WTC11 (cell line): ENCODE data around the gene TNP1. TPM values are rescaled to one million over a fixed set of nuclear protein-coding genes. Genes with fewer than 3 reads are reported as not detected.

Experiments
- ATAC-seq: fragments of 200-7000 bp; cut with Tn5 transposase; 2 replicates; pipeline ENCODE4 v1.10.0; 2021; ENCODE audit warnings: mild to moderate bottlenecking, moderate library complexity
- CTCF ChIA-PET: fragments of 300-600 bp; sonication (Branson Sonifier 250); formaldehyde crosslinking; loops from one replicate; lab custom pipeline; 2021; ENCODE audit warnings: antibody characterized with exemption; lab: Charles Lee
- POLR2A ChIA-PET: fragments of 350-600 bp; sonication (Branson Sonifier 250); formaldehyde crosslinking; loops from one replicate; lab custom pipeline; 2021; ENCODE audit warnings: antibody characterized with exemption; lab: Charles Lee
- DNase-seq: peaks from one replicate; pipeline ENCODE4 v3.0.0; 2021; ENCODE audit warnings: low spot score
- H3K27ac Mint-ChIP-seq: 2 replicates; pipeline ENCODE4 v1.8.0; 2021; ENCODE audit warnings: mixed read lengths
- H3K27me3 Mint-ChIP-seq: 2 replicates; pipeline ENCODE4 v1.8.0; 2021; ENCODE audit warnings: low read depth, mild to moderate bottlenecking, moderate library complexity, mixed read lengths
- H3K36me3 Mint-ChIP-seq: 2 replicates; pipeline ENCODE4 v1.8.0; 2021; ENCODE audit warnings: mixed read lengths
- H3K4me1 Mint-ChIP-seq: 2 replicates; pipeline ENCODE4 v1.8.0; 2022; ENCODE audit warnings: mixed read lengths
- H3K4me3 Mint-ChIP-seq: 2 replicates; pipeline ENCODE4 v1.8.0; 2021; ENCODE audit warnings: mild to moderate bottlenecking, moderate library complexity, mixed read lengths
- H3K9me3 Mint-ChIP-seq: 2 replicates; pipeline ENCODE4 v1.8.0; 2021; ENCODE audit warnings: mixed read lengths
- ATF1 ChIP-seq: sonication (generic); formaldehyde crosslinking; IDR thresholded peaks from 2 replicates; pipeline ENCODE4 v1.8.1; 2023; ENCODE audit warnings: mild to moderate bottlenecking, moderate library complexity, missing genetic modification reagents
- E2F5 ChIP-seq: sonication (generic); formaldehyde crosslinking; IDR thresholded peaks from 2 replicates; pipeline ENCODE4 v1.8.1; 2022; ENCODE audit warnings: mild to moderate bottlenecking, moderate library complexity, missing genetic modification reagents
- ELF4 ChIP-seq: sonication (generic); formaldehyde crosslinking; IDR thresholded peaks from 2 replicates; pipeline ENCODE4 v1.8.1; 2022; ENCODE audit warnings: low read depth, mild to moderate bottlenecking, moderate library complexity, missing genetic modification reagents
- ERG ChIP-seq: fragments of 250-450 bp; sonication (Bioruptor Pico); IDR thresholded peaks from 2 replicates; pipeline ENCODE4 v1.8.0; 2021; ENCODE audit warnings: mild to moderate bottlenecking
- ESRRA ChIP-seq: sonication (generic); formaldehyde crosslinking; IDR thresholded peaks from 2 replicates; pipeline ENCODE4 v1.8.1; 2022; ENCODE audit warnings: mild to moderate bottlenecking, missing genetic modification reagents, borderline replicate concordance
- GABPB1 ChIP-seq: sonication (generic); formaldehyde crosslinking; IDR thresholded peaks from 2 replicates; pipeline ENCODE4 v1.8.1; 2023; ENCODE audit warnings: mild to moderate bottlenecking, missing genetic modification reagents
- TCF7 ChIP-seq: sonication (generic); formaldehyde crosslinking; IDR thresholded peaks from 2 replicates; pipeline ENCODE4 v1.8.0; 2022; ENCODE audit warnings: mild to moderate bottlenecking, low read depth, missing genetic modification reagents, moderate library complexity
- TEAD1 ChIP-seq: sonication (generic); formaldehyde crosslinking; IDR thresholded peaks from 2 replicates; pipeline ENCODE4 v1.8.0; 2022; ENCODE audit warnings: mild to moderate bottlenecking, missing genetic modification reagents
- ZNF232 ChIP-seq: sonication (generic); formaldehyde crosslinking; IDR thresholded peaks from 2 replicates; pipeline ENCODE4 v1.8.0; 2022; ENCODE audit warnings: mild to moderate bottlenecking, missing genetic modification reagents
- ZNF425 ChIP-seq: fragments of 250-450 bp; sonication (Bioruptor Pico); conservative IDR thresholded peaks from 2 replicates; pipeline ENCODE4 v1.9.0; 2021; ENCODE audit warnings: mild to moderate bottlenecking
- ZNF671 ChIP-seq: fragments of 250-450 bp; sonication (Bioruptor Pico); IDR thresholded peaks from 2 replicates; pipeline ENCODE4 v1.8.0; 2021; ENCODE audit warnings: mild to moderate bottlenecking
- ZSCAN18 ChIP-seq: fragments of 250-450 bp; sonication (Bioruptor Pico); IDR thresholded peaks from 2 replicates; pipeline ENCODE4 v2.1.2; 2022; ENCODE audit warnings: mild to moderate bottlenecking, moderate library complexity
- total RNA-seq: library from RNA; stranded (reverse); gene quantifications from 3 replicates; pipeline ENCODE4 v1.2.3, GENCODE V29; 2021
- TF ChIP-seq, protein P1 (sequence below): sonication (generic); formaldehyde crosslinking; IDR thresholded peaks from 2 replicates; pipeline ENCODE4 v1.8.0; 2022; ENCODE audit warnings: mild to moderate bottlenecking, missing genetic modification reagents
- TF ChIP-seq, protein P2 (sequence below): fragments of 250-450 bp; sonication (Bioruptor Pico); IDR thresholded peaks from 2 replicates; pipeline ENCODE4 v1.9.0; 2021; ENCODE audit warnings: mild to moderate bottlenecking, borderline replicate concordance

The TNP1 gene
- total RNA-seq, 1 experiment from 2014 or later: not detected

DNA sequence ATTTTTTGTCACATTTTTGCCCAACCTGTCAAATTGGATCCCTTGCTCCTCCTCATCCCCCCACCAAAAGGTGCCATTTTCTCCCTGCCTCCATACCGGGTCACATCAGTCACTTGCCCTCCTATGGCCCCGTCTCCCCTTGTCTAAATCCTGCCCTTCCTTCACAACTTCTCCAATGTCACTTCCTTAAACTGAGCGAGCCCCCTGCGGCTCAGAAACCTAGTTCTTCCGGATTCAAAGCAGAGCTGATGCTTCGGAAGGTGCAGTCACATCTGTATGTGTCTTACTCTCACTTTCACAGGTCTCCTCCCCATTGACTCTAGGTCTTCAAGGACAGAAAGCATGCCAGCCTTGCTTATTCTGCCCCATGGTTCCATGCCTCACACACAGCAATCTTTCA lies 22.1 kb downstream of the TNP1 start:
- Mint-ChIP-seq H3K36me3 (no peaks in the 10 kb centered on the region), H3K4me3 (no peak overlapping the region), H3K27me3 (no peaks in the 10 kb centered on the region; the same call in 1 of the 2 replicates), H3K27ac (no peak overlapping the region), H3K9me3 (peaks cover 3% of the 10 kb centered on the region; the same call in 1 of the 2 replicates), H3K4me1 (0 out of 2 replicates have a peak, but pooled peaks cover 4% of the 10 kb centered on the region)
- ATAC-seq (no peak), DNase-seq (no peak)
- TF ChIP-seq ERG (CRISPR knock-in tag) (no peak), ELF4 (CRISPR knock-in tag) (no peak), ZNF425 (CRISPR knock-in tag) (no peak), ZNF671 (CRISPR knock-in tag) (no peak), E2F5 (CRISPR knock-in tag) (no peak), ESRRA (CRISPR knock-in tag) (no peak), TEAD1 (CRISPR knock-in tag) (no peak), GABPB1 (CRISPR knock-in tag) (no peak), ZSCAN18 (CRISPR knock-in tag) (no peak), ZNF232 (CRISPR knock-in tag) (no peak), TCF7 (CRISPR knock-in tag) (no peak), ATF1 (CRISPR knock-in tag) (no peak)
- TF ChIP-seq, protein P1, sequence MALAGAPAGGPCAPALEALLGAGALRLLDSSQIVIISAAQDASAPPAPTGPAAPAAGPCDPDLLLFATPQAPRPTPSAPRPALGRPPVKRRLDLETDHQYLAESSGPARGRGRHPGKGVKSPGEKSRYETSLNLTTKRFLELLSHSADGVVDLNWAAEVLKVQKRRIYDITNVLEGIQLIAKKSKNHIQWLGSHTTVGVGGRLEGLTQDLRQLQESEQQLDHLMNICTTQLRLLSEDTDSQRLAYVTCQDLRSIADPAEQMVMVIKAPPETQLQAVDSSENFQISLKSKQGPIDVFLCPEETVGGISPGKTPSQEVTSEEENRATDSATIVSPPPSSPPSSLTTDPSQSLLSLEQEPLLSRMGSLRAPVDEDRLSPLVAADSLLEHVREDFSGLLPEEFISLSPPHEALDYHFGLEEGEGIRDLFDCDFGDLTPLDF: no peak
- TF ChIP-seq, protein P2, sequence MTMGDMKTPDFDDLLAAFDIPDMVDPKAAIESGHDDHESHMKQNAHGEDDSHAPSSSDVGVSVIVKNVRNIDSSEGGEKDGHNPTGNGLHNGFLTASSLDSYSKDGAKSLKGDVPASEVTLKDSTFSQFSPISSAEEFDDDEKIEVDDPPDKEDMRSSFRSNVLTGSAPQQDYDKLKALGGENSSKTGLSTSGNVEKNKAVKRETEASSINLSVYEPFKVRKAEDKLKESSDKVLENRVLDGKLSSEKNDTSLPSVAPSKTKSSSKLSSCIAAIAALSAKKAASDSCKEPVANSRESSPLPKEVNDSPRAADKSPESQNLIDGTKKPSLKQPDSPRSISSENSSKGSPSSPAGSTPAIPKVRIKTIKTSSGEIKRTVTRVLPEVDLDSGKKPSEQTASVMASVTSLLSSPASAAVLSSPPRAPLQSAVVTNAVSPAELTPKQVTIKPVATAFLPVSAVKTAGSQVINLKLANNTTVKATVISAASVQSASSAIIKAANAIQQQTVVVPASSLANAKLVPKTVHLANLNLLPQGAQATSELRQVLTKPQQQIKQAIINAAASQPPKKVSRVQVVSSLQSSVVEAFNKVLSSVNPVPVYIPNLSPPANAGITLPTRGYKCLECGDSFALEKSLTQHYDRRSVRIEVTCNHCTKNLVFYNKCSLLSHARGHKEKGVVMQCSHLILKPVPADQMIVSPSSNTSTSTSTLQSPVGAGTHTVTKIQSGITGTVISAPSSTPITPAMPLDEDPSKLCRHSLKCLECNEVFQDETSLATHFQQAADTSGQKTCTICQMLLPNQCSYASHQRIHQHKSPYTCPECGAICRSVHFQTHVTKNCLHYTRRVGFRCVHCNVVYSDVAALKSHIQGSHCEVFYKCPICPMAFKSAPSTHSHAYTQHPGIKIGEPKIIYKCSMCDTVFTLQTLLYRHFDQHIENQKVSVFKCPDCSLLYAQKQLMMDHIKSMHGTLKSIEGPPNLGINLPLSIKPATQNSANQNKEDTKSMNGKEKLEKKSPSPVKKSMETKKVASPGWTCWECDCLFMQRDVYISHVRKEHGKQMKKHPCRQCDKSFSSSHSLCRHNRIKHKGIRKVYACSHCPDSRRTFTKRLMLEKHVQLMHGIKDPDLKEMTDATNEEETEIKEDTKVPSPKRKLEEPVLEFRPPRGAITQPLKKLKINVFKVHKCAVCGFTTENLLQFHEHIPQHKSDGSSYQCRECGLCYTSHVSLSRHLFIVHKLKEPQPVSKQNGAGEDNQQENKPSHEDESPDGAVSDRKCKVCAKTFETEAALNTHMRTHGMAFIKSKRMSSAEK (CRISPR knock-in tag): no peak
- POLR2A ChIA-PET: no interaction called here
- CTCF ChIA-PET: no interaction called here
